ENCODE results near the gene APOF.
"Not testable (repeated sequence)": the region's sequence is repeated elsewhere in the genome, so short reads cannot be mapped to it uniquely, and the experiment has no call there.

APOF gene

GRCh38 chr12:56346675-56347074, 16.0 kb downstream of the APOF start:
- no peak overlapping the region for H3K4me3 ChIP-seq (ENCODE audit: low read depth, low read length)

GRCh38 chr12:56342290-56342689, 20.4 kb downstream of the APOF start:
- not testable (repeated sequence) for DNase-seq (ENCODE audit: low read depth); H3K4me3 ChIP-seq (ENCODE audit: low read depth, low read length)

More at GRCh38 chr12:56346675-56347074, 16.0 kb downstream of the APOF start:
- peak; percentile 6 for TF ChIP-seq CTCF (IDR thresholded peaks at IDR 0.05; ENCODE audit: low read depth, low read length, missing control alignments)
- DNase-seq (ENCODE audit: low read depth): no peak

- no peak overlapping the region for H3K4me3 ChIP-seq (ENCODE audit: low read depth, low read length)
- TF ChIP-seq CTCF (IDR thresholded peaks at IDR 0.05; ENCODE audit: low read depth, low read length, missing control alignments): no peak
- DNase-seq (ENCODE audit: low read depth): no peak
Measured at GRCh38 chr12:56341616-56342015, 21.0 kb downstream of the APOF start.

- DNase-seq (ENCODE audit: low read depth): no peak
- H3K4me3 ChIP-seq (ENCODE audit: low read depth, low read length): peak overlapping the region; percentile 30; the same call in 1 of the 2 replicates
- no peak for TF ChIP-seq CTCF (IDR thresholded peaks at IDR 0.05; ENCODE audit: low read depth, low read length, missing control alignments)
Measured at GRCh38 chr12:56339158-56339422, 23.6 kb downstream of the APOF start.

- peak within 1 kb of the TSS; percentile 30; the same call in 1 of the 2 replicates for H3K4me3 ChIP-seq (ENCODE audit: low read depth, low read length)
- no peak for TF ChIP-seq CTCF (IDR thresholded peaks at IDR 0.05; ENCODE audit: low read depth, low read length, missing control alignments)
- DNase-seq (ENCODE audit: low read depth): peak; percentile 68
Measured at GRCh38 chr12:56338308-56339157, 24.1 kb downstream of the APOF start, which contains the start of gene IL23A. IL23A (plus strand) TSS chr12:56338884; CDS start chr12:56339045, 161 bp downstream.

- TF ChIP-seq CTCF (IDR thresholded peaks at IDR 0.05; ENCODE audit: low read depth, low read length, missing control alignments): no peak
- DNase-seq (ENCODE audit: low read depth): no peak
- H3K4me3 ChIP-seq (ENCODE audit: low read depth, low read length): no peak overlapping the region
Measured at GRCh38 chr12:56337753-56338251, 24.9 kb downstream of the APOF start.

GRCh38 chr12:56336361-56337167, 26.1 kb downstream of the APOF start:
- no peak overlapping the region for H3K4me3 ChIP-seq (ENCODE audit: low read depth, low read length)
- no peak for TF ChIP-seq CTCF (IDR thresholded peaks at IDR 0.05; ENCODE audit: low read depth, low read length, missing control alignments)
- DNase-seq (ENCODE audit: low read depth): peak; percentile 69

- H3K4me3 ChIP-seq (ENCODE audit: low read depth, low read length); DNase-seq (ENCODE audit: low read depth): not testable (repeated sequence)
Measured at GRCh38 chr12:56335527-56335926, 27.1 kb downstream of the APOF start.

Data from GM12864 (cell line).